Stimulated activated CD8-positive, alpha-beta memory T cell treated with anti-CD3 and anti-CD28 coated beads, Interleukin-12 subunit alpha, Interleukin-12 subunit beta, amount 100 ng/mL, for 4 hours (primary cell): ENCODE results near the gene TMEM209.
"Not testable (repeated sequence)": the region's sequence is repeated elsewhere in the genome, so short reads cannot be mapped to it uniquely, and the experiment has no call there.

Source experiments
- DNase-seq: peaks from one replicate; pipeline ENCODE4 v3.0.0-alpha.2; 2020; ENCODE audit warnings: low read depth

TMEM209 gene

DNA sequence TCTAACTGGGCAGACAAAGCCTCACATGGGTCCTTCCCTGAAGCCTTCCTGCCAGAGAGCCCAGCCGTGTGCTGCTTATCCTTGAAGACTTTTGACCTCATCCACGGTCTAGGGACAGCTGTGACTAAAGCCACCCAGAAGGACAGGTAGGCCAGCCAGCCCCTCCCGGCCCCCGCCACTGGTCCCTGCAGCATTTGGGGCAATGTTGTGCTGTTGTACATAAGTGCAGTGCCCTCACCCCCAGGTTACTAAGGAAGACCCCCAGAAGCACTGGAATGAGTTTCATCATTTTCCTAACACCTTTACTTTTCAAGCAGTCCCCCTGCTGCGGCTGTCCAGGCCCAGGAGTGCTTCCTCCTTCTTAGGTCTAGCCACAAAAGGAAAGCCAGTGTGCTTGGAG, 43.0 kb downstream of the TMEM209 start:
- DNase-seq: no peak

DNA sequence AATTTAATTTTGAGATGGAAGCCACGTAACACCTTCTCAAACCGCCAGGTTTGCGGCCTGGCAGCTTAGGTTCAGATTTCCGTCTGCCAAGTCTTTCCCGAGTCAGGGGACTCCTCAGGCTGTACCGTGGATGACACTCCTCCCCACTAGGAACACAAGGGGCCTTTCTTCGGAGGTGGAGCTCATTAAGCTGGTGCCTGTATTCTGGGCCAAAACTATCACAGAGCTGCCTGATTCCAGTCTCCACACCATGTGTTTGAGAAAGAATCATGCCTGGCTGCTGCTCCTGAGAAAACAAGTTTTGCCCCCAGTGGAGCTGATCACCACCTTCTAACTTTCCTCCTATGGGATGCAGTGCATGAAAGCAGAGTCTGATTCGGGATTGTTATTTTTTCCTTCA, 44.8 kb downstream of the TMEM209 start:
- no peak for DNase-seq

DNA sequence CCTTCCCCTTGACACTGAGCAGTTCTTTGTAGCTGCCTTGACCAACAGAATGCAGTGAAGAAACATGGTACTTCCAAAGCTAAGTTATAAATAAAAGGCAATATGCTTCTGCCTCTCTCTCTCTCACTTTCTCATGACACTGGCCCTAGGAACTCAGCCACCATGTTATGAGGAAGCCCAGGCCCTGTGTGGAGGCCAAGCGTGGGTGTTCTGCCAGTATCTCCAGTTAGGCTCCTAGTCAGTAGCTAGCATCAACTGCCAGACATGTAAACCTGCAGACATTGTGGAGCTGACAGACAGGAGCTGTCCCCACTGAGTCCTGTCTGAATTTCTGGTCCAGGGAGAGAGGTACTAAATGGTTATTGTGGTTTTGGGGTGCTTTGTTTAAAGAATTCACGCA, 45.2 kb downstream of the TMEM209 start:
- DNase-seq: no peak

DNA sequence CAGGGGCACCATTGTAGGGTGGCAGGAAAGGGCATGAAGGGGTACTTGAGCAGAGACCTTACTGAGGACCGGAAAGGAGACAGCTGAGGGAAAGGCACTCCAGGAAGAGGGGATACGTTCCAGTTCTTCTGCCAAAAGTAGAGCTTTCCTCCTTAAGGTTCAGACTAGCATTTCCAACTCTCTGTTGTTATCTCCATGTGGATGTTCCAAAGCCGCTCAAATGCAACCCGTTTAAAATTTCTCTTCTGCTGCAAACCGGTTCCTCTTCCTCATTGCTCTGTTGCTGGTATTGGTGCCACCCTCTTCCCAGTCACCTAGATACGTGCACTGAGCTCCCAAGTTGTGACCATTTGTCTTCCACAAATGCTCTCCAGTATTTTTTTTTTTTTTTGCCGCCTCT, 47.5 kb downstream of the TMEM209 start:
- no peak for DNase-seq

DNA sequence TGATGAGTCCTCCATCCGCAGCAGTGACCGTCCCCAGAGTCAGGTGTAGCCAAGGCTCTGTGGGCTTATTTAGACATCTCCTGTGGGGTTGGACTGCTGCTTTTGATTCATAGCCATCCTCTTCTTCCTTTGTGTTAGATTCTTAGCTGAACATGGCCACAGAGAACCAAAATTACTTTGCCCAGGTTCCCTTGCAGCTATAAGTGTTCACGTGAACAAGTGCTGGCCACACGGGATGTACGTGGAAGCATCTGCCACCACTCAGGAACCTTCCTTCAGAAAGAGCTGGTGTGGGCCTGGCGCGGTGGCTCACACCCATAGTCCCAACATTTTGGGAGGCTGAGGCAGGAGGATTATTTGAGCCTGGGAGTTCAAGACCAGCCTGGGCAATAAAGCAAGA, 49.1 kb downstream of the TMEM209 start:
- DNase-seq: no peak

DNA sequence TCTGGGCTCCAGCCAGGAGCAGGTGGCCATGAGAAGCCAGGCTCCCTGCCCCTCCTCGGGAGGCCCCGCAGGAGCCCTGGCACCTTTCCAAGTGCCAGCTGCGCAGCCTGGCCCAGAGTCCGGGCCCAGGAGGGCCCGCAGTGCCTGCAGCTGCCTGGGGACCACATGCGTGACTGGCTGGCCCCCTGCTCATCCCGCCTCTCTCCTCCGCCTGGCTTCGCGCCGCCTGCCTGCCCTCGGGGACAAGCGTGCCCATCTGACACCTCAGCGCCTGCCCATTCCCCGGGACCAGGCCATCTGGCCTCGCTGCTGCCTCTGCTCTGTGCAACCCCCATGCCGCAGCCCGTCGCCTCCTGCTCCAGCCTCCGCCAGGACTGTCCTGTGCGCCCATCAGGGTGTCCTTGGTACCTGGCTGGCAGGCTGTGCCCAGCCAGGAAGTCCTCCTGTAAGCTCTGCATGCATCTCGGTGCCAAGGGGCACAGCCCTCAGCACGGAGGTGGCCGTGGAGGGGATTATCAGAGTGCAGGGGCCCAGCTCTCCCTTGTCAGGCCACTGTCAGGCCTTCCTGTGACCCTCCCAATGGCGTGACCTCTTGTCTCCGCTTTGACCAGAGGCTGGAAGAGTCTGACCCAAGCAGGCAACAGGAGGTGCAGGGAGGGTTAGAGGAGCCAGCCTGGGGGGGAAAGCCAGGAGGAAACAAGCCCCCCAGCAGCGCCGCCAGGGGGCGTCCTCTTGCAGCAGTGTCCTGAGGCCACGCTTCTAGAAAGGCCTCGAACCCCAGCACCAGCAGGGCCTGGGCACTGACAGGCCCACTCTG, 50.5 kb downstream of the TMEM209 start:
- DNase-seq: no peak

DNA sequence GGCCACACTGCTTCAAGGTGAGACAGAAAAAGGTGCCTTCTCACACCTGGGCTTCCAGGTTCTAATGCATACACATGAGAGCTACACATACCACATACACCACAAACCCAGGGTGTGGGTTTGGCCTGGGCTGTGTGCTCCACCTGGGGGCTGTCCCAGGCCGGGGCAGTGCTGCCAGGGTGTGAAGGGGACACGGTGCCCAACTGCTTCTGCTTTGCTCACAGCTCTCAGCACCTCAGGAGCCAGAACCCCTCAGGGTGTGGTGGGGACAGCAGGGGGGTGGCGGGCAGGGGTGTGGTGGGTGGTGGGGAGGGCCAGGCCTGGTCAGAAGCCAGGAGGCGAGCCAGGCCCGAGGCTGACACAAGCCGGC, 51.1 kb downstream of the TMEM209 start:
- DNase-seq: no peak

DNA sequence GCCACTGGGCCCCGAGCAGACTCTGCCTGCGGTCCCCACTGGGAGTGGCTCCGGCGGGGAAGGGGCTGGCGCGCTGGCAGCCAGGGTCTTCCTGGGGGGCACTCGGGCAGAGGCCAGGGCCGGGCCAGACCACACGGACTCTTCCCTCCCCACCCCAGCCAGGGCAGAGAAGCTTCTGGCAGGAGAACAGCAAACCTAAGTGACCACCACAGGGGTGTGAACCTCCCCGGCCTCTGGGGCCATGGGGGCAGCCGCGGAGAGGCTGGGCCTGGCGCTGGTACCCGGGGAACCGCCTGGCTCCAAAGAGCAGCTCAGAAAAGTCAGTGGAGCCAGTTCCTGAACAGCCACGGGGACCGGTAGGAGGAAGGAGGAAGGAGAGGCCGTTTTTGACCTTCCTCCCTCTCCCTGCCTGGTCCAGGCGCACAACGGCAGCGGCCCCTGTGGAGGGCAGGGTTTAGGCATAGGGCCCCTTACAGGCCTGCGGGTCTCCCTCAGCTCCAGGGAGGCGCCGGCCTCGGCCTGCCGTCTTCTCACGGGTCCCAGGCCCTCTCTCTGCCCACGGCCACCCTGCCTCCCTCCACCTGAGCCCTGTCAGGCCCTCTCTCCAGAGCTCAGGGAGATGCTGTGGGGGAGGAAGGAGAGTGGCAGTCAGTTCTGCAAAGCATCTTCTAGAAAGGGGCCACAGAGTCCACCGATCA, 51.8 kb downstream of the TMEM209 start:
- no peak for DNase-seq

DNA sequence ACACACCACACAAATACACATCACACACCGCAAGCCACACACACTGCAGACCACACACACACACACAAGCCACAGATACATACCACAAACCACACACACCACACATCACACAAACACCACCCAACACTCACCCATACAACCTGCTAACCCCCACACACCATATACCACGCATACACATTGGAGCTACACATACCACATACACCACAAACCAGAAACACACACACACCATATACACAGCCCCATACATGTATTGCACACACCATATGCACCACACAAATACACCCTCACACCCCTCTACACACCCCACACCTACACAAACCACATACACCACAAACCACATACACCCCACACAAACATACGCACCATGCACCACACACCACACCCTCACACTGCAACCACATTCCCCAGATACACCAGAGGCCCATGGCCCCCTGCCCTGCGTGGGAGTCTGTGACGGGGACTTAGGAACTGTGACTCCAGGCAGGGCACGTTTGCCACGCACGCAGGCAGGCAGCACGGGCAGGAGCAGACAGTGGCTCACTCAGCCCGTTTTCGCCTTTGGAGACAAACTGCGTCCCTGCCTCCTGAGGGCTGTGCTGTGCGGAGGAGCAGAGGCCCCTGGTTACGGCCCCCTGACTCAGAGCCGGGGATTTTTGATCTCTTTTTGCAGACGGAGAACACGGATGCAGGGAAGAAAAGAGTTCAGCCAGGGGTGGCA, 52.6 kb downstream of the TMEM209 start:
- no peak for DNase-seq

DNA sequence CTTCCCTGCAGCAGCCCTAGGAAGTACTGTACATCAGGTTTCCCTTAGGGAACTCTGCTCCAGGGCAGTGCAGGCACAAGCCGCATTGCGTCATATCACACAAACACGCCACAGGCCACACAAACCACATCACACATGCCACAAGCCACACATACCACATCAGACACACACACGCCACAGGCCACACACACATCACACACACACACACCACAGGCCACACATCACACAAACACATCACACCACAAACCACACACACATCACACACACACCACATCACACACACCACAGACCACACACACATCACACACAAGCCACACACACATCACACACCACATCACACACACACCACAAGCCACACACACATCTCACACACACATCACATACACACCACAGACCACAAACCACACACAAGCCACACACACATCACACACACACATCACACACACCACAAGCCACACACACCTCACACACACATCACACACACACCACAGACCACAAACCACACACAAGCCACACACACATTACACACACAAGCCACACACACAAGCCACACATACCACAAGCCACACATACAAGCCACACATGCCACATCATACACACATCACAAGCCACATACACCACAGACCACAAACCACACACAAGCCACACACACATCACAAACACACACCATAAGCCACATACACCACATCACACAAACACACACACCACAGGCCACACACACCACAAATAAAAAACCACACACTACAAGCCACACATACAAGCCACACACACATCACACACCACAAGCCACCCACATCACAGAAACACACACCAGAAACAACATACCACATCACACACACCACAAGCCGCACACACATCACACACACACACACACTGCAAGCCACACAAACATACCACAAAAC, 53.4 kb downstream of the TMEM209 start:
- no peak for DNase-seq

DNA sequence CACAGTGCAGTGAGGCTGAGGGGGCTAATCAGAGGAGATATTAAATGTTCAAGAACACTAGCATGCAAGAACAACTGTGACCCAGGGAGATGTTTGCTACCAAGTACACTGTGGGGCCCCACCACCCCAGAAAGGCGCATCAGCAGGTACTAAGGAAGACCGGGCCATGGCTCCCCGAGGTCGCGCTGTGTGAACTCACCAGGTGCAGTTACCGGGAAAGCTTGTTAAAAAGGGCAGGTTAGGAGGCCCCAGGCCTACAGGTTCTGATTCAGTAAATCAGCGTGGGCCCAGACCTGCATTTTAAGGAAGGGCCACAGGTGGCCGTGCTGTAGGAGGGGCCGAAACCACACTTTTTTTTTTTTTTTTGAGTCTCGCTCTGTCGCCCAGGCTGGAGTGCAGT, 54.6 kb downstream of the TMEM209 start:
- DNase-seq: no peak

DNA sequence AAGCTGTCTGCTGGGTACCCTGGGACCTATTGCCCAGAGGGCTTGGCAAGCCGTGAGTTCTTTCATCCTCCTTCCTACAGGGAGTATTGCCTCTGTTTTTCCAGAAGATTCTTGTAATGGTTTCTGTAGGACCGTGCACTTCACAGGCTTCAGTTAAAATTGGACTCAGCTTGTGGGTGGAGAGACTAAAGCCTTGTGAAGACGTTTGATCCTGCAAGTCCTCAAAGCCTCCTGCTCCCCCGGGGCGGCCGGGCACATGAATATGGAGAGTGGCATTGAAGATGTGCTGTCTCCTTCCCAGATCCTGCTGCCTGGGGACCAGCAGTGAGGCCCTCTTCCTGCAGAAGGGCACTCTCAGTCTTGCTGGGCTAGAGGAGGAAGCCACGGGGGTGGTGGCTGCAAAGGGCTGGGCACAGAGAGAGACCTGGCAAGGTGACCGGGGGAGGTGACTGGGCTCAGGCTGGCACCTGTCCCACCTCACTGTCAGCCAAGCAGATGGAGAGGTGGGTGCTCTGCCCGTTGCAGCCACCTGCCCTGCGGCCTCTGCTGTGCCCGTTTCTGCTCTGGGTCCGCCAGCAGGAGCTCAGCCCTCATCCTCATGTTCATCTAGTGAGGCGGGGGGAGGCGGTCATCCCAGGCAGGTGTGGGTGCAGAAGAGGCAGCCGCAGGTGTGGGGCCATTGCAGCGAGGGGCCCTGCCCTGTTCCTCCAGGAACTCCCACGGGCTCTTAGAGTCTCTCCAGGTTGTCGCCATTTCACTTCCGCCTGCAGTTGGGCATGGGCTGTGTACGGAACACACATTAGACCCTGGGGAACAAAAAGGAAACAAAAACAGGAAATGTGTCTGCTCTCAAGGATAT, 55.7 kb downstream of the TMEM209 start:
- no peak for DNase-seq

DNA sequence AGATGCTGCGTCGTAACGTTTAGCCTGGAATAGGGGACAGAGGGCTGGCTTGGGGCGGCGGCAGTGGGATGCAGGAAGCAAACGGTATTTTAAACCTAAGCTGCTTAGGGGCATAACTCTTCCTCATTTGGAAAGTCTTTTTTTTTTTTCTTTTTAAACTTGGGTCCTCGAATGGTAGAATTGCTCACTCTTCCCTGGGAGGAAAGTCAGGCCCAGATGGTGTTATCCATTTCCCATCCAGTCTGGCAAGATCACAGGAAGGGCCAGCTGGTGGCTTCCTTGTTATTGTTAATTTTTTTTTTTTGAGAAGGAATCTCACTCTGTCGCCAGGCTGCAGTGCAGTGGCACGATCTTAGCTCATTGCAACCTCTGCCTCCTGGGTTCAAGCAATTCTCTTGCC, 56.6 kb downstream of the TMEM209 start:
- no peak for DNase-seq

DNA sequence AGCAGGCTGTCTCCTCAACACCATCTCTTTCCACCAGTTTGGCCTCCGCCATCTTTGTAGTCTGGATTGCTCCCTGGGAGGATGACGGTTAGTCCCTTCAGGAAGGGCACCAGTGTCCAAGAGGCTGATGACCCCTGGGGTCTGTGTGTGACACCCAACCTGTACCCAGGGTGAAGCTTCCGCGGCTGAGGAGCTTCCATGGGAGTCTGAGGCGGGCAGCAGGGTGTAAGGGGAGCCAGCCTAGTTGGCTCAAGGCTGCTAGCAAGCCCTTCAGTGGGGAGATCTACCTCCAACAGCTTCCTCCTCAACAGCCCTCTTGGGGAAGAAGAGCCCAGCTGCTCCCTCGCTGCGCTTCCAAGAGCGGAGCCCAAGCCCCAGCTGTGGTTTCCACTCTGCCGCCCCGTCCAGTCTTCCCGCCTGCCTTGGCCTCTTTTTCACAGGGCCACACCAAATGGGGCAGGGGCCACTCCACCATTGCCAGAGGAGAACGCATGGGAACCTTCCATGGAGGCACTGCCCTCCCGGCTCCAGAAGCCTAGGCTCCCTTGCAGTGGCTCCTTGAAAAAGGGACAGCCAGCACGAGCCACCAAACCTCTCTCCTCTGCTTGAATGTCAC, 57.4 kb downstream of the TMEM209 start:
- no peak for DNase-seq

DNA sequence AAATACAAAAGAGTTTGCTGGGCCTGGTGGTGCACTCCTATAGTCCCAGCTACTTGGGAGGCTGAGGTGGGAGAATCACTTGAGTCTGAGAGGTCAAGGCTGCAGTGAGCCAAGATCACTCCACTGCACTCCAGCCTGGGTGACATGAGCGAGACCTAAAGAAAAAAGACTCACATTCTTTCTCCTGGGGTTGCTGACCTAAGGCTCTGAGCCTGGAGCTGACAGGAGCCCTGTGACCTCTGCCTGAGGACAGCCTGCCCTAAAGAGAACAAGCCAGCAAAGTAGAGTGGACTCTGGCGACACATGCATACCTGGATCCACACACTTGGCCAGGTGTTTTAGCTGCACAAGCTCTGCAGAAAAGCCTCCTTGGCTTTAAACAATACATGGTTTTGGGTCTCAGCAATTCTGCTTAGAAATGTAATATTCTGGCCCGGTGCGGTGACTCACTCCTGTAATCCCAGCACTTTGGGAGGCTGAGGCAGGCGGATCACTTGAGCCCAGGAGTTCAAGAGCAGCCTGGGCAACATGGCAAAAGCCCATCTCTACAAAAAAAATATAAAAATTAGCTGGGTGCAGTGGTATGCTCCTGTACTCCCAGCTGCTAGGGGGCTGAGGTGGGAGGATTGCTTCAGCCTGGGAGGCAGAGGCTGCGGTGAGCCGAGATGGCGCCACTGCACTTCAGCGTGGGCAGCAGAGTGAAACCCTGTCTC, 58.4 kb downstream of the TMEM209 start:
- no peak for DNase-seq

DNA sequence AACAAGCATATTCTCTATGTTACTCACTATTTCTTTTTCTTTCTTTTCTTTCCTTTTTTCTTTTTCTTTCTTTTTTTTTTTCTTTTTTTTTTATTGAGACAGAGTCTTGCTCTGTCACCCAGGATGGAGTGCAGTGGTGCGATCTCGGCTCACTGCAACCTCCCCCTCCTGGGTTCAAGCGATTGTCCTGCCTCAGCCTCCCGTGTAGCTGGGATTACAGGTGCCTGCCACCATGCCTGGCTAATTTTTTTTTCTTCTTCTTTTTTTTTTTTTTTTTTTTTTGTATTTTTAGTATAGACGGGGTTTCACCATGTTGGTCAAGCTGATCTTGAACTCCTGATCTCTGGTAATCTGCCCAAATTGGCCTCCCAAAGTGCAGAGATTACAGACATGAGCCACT, 59.1 kb downstream of the TMEM209 start:
- DNase-seq: not testable (repeated sequence)

DNA sequence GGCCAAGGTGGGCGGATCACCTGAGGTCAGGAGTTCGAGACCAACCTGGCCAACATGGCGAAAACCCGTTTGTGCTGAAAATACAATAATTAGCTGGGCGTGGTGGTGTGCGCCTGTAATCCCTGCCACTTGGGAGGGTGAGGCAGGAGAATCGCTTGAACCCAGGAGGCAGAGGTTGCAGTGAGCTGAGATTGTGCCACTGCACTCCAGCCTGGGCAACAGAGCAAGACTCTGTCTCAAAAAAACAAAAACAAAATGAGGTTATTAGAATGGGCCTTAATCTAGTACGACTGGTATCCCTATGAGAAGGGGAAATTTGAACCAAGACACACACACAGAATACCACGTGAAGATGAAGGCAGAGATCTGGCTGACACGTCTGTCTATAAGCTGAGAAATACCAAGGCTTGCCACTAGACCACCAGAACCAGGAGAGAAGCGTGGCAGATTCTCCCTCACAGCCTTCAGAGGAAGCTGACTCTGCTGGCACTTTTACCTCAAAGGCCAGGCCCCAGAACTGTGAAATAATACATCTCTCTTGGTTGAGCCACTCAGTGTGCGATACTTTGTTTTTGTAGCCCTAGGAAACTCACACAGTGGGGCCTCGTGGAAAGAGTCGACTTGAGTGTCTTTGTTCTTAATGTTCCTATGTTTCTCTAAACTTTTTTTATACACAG, 59.6 kb downstream of the TMEM209 start:
- no peak for DNase-seq

DNA sequence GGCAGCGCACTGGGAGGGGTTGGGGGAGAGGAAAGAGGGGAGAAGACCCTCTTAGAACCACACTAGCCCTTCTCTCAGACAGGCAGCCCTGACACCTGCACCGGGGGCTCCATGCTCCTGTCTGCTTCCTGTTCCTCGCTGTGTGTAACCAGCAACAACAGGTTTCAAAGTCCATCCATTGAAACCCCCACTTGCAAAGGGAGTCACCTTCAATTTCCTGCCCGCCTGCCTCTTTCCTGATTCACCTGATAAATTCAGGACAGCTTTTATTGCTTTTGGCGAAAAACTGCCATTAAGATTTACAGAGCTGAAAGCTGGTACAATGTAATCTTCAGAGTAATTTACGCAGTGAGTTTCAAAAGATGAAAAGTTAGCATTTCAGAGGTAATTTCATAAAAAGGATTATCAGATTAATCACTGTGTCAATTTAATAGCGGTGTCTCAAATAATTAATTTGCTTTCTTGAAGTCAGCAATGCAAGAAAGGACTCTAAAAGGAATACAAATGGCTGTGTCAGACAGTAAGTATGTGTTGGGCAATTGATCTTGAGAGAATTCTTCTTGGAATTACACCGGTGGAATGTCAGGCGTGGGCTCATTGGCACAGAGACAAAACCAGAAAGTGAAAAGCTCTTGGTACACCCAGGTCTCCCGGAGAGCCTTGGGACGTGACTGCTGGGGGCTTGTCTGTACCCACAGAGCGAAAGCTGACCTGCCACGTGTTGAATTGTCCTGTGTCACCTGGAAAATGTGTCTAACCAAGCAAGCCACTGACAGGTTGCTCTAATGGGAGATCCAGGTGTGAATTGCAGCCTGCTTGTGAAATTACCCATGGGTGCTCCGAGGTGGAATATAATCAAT, 60.7 kb downstream of the TMEM209 start:
- DNase-seq: no peak

DNA sequence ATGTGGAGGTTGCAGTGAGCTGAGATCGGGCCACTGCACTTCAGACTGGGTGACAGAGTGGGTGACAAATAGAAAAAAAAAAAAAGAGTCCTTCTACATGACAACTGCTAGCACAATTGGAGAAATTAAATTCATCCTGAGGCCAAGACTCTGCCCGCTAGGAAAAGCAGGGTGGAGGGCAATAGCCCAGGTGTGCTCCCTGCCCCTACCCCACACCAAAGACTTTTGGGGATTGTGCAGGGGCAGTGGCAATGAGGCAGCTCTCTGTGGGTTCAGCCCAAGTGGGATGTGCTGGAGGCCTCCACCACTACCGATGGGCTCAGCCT, 61.3 kb downstream of the TMEM209 start:
- DNase-seq: no peak
